Measurements from ENCODE around the gene EXOC3L1.

Gene EXOC3L1

GRCh38 chr16:67179421-67180080 lies 10.4 kb downstream of the EXOC3L1 start:
- DNase-seq: no peak

DNA sequence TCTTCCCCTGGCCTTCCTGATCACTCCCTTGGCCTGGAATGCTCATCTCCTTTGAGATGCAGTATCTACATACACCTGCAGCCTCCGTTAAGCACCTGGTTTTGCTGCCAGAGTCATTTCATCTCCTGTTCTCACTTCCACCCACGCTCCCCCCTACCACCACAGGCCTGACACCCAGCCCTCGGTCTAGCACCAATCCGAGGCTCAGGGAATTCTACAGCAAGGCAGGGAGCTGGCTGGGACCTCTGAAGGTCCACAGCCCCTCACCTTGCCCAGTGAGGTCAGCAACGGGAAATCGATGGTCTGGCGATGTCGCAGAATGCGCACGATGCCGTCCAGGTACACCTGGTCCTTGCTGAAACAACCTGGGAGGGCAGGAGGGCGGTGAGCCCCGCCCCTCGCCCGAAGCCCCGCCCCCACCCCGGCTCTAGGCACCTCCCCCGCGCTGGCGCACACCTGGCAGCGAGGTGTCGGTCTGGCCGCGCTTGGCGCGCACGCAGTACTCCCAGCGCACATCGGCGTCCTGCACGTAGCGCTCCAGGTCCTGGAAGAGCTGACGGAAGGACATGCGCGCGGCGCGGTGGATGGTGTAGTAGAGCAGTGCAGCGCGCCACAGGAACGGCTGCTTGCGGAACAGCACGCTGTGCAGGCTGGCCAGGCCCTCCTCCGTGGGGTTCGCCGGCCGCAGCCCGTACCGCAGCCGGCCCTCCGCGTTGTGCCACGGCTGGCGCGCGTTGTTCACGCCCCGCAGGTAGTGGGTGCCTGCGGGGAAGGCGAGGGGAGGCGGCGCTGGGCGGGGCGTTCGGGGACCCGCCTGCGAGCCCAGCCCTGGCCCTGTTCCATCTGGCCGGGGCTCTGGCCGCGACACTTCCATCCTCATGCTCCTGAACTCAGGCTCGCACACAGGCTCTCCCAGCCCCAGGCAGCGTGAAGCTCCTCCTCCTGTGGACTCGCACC lies 11.9 kb downstream of the EXOC3L1 start:
- peak; percentile 42 for DNase-seq

GRCh38 chr16:67176662-67177061 lies 13.3 kb downstream of the EXOC3L1 start:
- no peak for DNase-seq

GRCh38 chr16:67174706-67175231 lies 15.2 kb downstream of the EXOC3L1 start:
- DNase-seq: no peak

- peak; percentile 84 for DNase-seq
These were observed 15.9 kb downstream of the EXOC3L1 start for GRCh38 chr16:67173808-67174705.

DNA sequence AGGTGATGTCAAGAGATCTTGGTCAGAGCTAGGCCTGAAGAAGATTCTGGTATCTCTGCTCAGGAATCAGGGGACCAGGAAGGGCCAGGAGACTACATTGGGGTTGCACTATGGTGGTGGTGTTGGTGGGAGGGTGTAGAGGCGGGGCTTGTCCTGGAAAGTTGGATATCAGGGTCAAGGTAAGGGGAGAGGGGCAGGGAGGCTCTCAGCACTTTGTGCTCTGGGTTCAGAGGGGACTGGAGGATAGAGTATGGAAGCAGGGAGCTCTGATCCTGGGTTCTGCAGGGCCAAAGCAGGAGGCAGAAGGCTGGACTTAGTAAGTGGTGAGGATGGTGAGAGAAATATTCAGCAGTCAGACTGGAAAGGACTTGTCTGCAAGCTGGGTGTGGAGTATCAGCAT lies 16.6 kb downstream of the EXOC3L1 start:
- no peak for DNase-seq

- no peak for DNase-seq
These were observed 18.8 kb downstream of the EXOC3L1 start for GRCh38 chr16:67170949-67171649.

DNA sequence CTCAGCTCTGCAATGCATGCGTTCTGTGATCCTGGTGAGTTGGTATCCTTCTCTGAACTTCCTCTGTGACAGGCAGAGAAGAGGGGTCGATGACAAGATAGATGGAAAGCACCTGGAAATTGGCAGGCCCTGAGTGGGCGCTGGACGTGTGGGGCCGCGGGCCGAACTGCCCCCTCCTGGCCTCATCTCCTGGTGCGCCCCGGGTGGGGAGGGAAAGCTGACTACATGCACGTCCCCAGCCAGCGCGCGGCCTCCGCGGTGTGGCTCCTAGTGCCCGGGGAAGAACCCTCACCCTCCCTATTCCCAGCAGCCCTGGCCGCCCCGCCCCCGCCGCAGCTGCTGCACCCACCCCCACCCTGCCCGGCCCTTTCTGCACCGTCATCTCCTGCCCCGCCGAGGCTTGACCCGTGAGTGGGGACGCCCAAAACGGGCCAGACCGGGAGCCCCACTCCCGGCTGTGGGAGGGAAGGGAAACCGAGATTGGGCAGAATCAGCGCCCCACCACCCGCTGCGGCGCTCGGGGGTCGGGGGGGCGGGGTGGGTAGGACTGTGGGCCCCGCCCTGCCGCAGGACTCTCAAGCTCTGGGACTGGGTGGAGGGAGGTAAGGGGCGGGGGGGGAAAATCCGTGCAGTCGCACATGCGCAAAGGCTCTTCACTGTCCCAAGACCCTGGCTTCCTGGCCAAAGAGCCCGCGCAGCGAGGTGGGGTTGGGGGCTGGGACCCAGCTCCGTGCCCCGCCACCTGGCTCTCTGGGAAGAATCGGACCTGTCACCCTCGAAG lies 19.6 kb downstream of the EXOC3L1 start, which contains the start of gene NOL3:
Gene NOL3 (plus strand): TSS at position 371 of the 781 bp plus-strand sequence.
- DNase-seq: peak; percentile 86

DNA sequence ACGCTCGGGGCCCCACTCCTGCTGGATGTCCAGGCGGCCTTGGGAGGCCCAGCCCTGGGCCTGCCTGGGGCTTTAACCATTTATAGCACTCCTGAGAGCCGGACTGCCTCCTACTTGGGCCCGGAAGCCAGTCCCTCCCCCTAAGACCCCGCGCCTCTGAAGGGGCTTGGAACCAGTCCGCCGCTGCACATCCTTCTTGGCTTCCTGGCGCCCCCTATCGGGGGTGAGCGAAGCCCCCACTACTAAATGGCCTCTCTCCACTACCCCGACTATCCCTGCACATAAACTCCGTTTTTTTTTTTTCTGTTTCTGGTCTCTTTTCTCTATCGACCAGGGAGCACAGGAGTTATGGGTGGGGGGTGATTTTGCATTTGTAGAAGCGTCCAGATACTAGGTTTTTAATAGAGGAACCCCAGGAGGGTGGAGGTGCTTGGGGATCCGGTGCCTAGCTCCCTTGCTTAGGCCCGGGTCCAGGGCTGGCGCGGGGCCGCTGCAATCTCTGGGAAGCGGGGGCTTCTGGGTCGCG lies 20.2 kb downstream of the EXOC3L1 start:
- DNase-seq: no peak

DNA sequence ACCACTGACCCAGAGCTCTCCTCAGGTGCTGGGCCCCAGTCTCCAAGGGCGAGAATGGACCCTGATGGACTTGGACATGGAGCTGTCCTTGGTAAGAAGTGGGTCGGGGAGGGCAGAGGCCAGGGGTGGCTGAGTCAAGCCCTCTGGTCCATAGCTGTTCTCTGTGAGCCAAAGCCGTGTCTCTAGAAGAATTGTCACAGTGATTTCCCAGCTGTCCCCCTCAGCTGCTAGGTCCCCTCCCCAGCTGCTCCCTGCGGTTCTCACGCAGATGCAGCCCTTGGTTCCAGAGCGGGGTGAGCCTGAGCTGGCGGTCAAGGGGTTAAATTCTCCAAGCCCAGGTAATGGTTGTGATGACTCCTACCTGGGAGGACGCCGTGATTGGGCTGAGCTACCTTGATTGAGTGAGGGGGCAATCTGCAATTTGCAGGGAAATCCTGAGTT lies 20.9 kb downstream of the EXOC3L1 start:
- DNase-seq: no peak

DNA sequence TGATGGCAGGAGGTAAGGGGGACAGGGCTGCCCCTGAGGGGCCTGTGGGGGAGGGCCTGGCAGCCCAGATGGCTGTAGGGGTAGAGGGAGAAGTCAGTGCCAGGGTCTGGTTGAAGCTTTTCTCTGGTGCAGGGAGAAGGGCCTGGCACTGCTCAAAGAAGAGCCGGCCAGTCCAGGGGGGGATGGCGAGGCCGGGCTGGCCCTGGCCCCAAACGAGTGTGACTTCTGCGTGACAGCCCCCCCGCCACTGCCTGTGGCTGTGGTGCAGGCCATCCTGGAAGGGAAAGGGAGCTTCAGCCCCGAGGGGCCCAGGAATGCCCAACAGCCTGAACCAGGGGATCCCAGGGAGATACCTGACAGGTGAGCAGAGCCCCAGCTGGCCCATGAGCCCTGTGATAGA lies 22.3 kb downstream of the EXOC3L1 start:
- no peak for DNase-seq

GRCh38 chr16:67166598-67167168 lies 23.3 kb downstream of the EXOC3L1 start:
- DNase-seq: no peak

- DNase-seq: no peak
These were observed 23.8 kb downstream of the EXOC3L1 start for GRCh38 chr16:67166110-67166547.

- DNase-seq: no peak
These were observed 24.5 kb downstream of the EXOC3L1 start for GRCh38 chr16:67165121-67166078.

GRCh38 chr16:67164599-67165061 lies 25.3 kb downstream of the EXOC3L1 start, which contains the start of gene HSF4:
HSF4 (plus strand) TSS chr16:67164745; CDS start chr16:67164812, 67 bp downstream.
- no peak for DNase-seq

- DNase-seq: no peak
These were observed 25.9 kb downstream of the EXOC3L1 start for GRCh38 chr16:67163999-67164558.

DNA sequence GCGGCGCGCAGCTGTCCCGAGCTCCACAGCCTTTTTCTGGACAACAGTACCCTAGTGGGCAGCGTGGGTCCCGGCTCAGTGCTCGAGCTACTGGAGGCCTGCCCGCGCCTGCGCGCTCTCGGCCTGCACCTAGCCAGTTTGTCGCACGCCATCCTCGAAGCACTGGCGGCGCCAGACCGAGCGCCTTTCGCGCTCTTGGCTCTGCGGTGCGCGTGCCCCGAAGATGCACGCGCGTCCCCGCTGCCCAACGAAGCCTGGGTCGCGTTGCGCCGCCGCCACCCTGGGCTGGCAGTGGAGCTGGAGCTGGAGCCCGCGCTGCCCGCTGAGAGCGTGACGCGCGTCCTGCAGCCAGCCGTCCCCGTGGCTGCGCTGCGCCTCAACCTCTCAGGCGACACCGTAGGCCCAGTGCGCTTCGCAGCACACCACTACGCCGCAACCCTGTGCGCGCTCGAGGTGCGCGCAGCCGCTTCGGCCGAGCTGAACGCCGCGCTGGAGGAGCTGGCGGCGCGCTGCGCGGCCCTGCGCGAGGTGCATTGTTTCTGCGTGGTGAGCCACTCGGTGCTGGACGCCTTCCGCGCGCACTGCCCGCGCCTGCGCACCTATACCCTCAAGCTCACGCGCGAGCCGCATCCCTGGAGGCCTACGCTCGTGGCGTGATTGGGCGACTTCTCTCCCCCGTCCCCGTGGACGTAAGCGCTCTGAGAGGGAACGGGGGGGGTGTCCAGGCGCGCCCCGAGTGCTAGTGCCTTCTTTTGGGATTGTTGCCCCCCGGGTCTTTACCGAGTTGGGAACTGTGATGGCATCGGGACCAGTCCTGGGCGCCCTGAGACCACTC lies 26.6 kb downstream of the EXOC3L1 start:
- DNase-seq: no peak

Measured in fibroblast of skin of back (primary cell).